ENCODE results near the gene ATXN7L1. TPM values are rescaled to one million over a fixed set of nuclear protein-coding genes. Genes with fewer than 3 reads are reported as not detected.

ATXN7L1 gene
- polyA plus RNA-seq, 1 of the 3 experiments (the other 2 are of a cell fraction): 6.0 TPM

GRCh38 chr7:105674200-105674920 lies 202.0 kb downstream of the ATXN7L1 start:
- H3K36me3 ChIP-seq (replicated peaks in 1 of 2; ENCODE audit: control insufficient read depth in 1 of 2, insufficient read depth in 2 of 2, low read length in 1 of 2): no peaks in the 10 kb centered on the region
- CTCF ChIA-PET: interaction anchor here (0.6 to 2.1 kb wide), 7 partner anchors 11 to 493 kb away, joined by 3 to 12 read pairs (median 3); no protein-coding TSS in a partner anchor
- no peaks in the 10 kb centered on the region for H4K20me1 ChIP-seq (ENCODE audit: insufficient read depth)
- no peak for TF ChIP-seq EP300 (IDR thresholded peaks at IDR 0.05; ENCODE audit: borderline replicate concordance in 1 of 2, low read depth in 1 of 2, low read length in 1 of 2)
- no peak for TF ChIP-seq TEAD4 (IDR thresholded peaks at IDR 0.05; ENCODE audit: borderline replicate concordance, insufficient read depth)
- no peak for TF ChIP-seq USF2 (IDR thresholded peaks at IDR 0.05; ENCODE audit: borderline replicate concordance, low read depth, low read length)
- no peak for TF ChIP-seq NRF1 (IDR thresholded peaks at IDR 0.05; ENCODE audit: low read depth, low read length)
- no peak for TF ChIP-seq MXI1 (IDR thresholded peaks at IDR 0.05; ENCODE audit: low read depth, low read length)
- no peak for TF ChIP-seq USF1 (IDR thresholded peaks at IDR 0.05; ENCODE audit: borderline replicate concordance, low read depth)
- no peak for TF ChIP-seq REST (IDR thresholded peaks at IDR 0.05; ENCODE audit: low read depth, low read length)
- no peak for TF ChIP-seq GABPA (IDR thresholded peaks at IDR 0.05; ENCODE audit: low read depth)
- TF ChIP-seq RAD21 (IDR thresholded peaks at IDR 0.05; ENCODE audit: low read length): no peak
- TF ChIP-seq EZH2phosphoT487 (IDR thresholded peaks at IDR 0.05; ENCODE audit: borderline replicate concordance, low read depth): no peak
- no peak for TF ChIP-seq JUND (IDR thresholded peaks at IDR 0.05)
- no peak for TF ChIP-seq FOXJ3 (CRISPR knock-in tag; IDR thresholded peaks at IDR 0.05)
- no peak for TF ChIP-seq CTCF (IDR thresholded peaks at IDR 0.05)
- TF ChIP-seq YY1 (IDR thresholded peaks at IDR 0.05; ENCODE audit: low read depth): no peak
- no peak for TF ChIP-seq RXRA (IDR thresholded peaks at IDR 0.05; ENCODE audit: borderline replicate concordance, low read depth)
- TF ChIP-seq CHD2 (IDR thresholded peaks at IDR 0.05; ENCODE audit: low read length, partially characterized antibody): no peak
- H3K9ac ChIP-seq: no peak overlapping the region
- H3K9me2 ChIP-seq: no peaks in the 10 kb centered on the region
- H3K4me3 ChIP-seq (ENCODE audit: low read depth in 2 of 2, low read length in 1 of 2): no peak overlapping the region
- no peaks in the 10 kb centered on the region for H3K79me2 ChIP-seq (ENCODE audit: insufficient read depth)
- no peaks in the 10 kb centered on the region for H3F3A ChIP-seq (replicated peaks; ENCODE audit: insufficient read depth)
- POLR2A ChIA-PET: no interaction called here
- no peak for DNase-seq
- no peak overlapping the region for H3K27ac ChIP-seq (ENCODE audit: low read depth in 2 of 2, low read length in 1 of 2)
- H3K4me1 ChIP-seq (ENCODE audit: control insufficient read depth in 1 of 2, insufficient read depth in 2 of 2, low read depth in 1 of 2, low read length in 1 of 2): peaks cover 0 to 37% of the 10 kb centered on the region in 2 experiments; a peak in 1 of 4 replicates
- no peak overlapping the region for H2AFZ ChIP-seq (ENCODE audit: low read depth)
- 77% methylated on average over 4 of the region's 4 CpGs for WGBS (ENCODE audit: low lambda C conversion rate)
- no peaks in the 10 kb centered on the region for H3K27me3 ChIP-seq (ENCODE audit: insufficient read depth)
- H3K4me2 ChIP-seq: no peak overlapping the region
- H3K9me3 ChIP-seq: no peaks in the 10 kb centered on the region

Measured in SK-N-SH (cell line).